GM23338 (cell line): Measurements from ENCODE around the gene SNAP25. TPM values are rescaled to one million over a fixed set of nuclear protein-coding genes. Genes with fewer than 3 reads are reported as not detected.

Experiments used
- ATAC-seq: fragments of 200-7000 bp; cut with Tn5 transposase; 3 replicates; pipeline ENCODE4 v1.9.1; 2020
- DNase-seq: peaks from one replicate; pipeline ENCODE4 v3.0.0-alpha.2; 2015; ENCODE audit warnings: low spot score
- H2AFZ ChIP-seq: fragments of 200-600 bp; sonication (generic); 2 replicates; pipeline ENCODE4 v1.8.0; 2016; ENCODE audit warnings: antibody characterized with exemption, mild to moderate bottlenecking, moderate library complexity
- H3F3A ChIP-seq: fragments of 200-600 bp; sonication (generic); replicated peaks from 2 replicates; pipeline ENCODE4 v1.8.0; 2017; ENCODE audit warnings: antibody characterized with exemption, mixed run types, low read depth
- H3K27ac ChIP-seq: fragments of 200-600 bp; sonication (generic); 2 replicates; pipeline ENCODE4 v1.6.1; 2016; ENCODE audit warnings: low read depth
- H3K27me3 ChIP-seq: fragments of 200-600 bp; sonication (generic); 2 replicates; pipeline ENCODE4 v1.8.0; 2016; ENCODE audit warnings: mild to moderate bottlenecking, mixed run types, moderate library complexity; ENCODE audit not compliant: insufficient read depth
- H3K36me3 ChIP-seq: fragments of 200-600 bp; sonication (generic); 2 replicates; pipeline ENCODE4 v1.8.0; 2016; ENCODE audit warnings: mild to moderate bottlenecking; ENCODE audit not compliant: insufficient read depth
- H3K4me1 ChIP-seq: fragments of 200-600 bp; sonication (generic); 2 replicates; pipeline ENCODE4 v1.8.0; 2016; ENCODE audit warnings: mild to moderate bottlenecking, moderate library complexity; ENCODE audit not compliant: insufficient read depth
- H3K4me2 ChIP-seq: fragments of 200-600 bp; sonication (generic); 2 replicates; pipeline ENCODE4 v1.7.1; 2017; ENCODE audit warnings: mixed run types
- H3K4me3 ChIP-seq: fragments of 200-600 bp; sonication (generic); 2 replicates; pipeline ENCODE4 v1.6.1; 2016; ENCODE audit warnings: mixed run types
- H3K79me2 ChIP-seq: fragments of 200-600 bp; sonication (generic); replicated peaks from 2 replicates; pipeline ENCODE4 v1.8.0; 2017; ENCODE audit warnings: mild to moderate bottlenecking; ENCODE audit not compliant: insufficient read depth
- H3K9me2 ChIP-seq: fragments of 200-600 bp; sonication (generic); 2 replicates; pipeline ENCODE4 v1.8.0; 2017; ENCODE audit not compliant: insufficient read depth
- H4K20me1 ChIP-seq: fragments of 200-600 bp; sonication (generic); replicated peaks from 2 replicates; pipeline ENCODE4 v1.8.0; 2017; ENCODE audit warnings: mild to moderate bottlenecking; ENCODE audit not compliant: insufficient read depth
- H3K27ac Mint-ChIP-seq: 2 replicates; pipeline ENCODE4 v1.8.0; 2020; ENCODE audit warnings: inconsistent platforms, mild to moderate bottlenecking, moderate library complexity, mixed read lengths
- H3K27me3 Mint-ChIP-seq: 3 replicates; pipeline ENCODE4 v1.8.0; 2022; ENCODE audit warnings: low read depth, mild to moderate bottlenecking, moderate library complexity, mixed read lengths, inconsistent platforms; ENCODE audit not compliant: insufficient read depth, poor library complexity
- H3K36me3 Mint-ChIP-seq: 3 replicates; pipeline ENCODE4 v1.8.0; 2021; ENCODE audit warnings: low read depth, mild to moderate bottlenecking, inconsistent platforms, moderate library complexity, mixed read lengths
- H3K4me1 Mint-ChIP-seq: 3 replicates; pipeline ENCODE4 v1.8.0; 2020; ENCODE audit warnings: mild to moderate bottlenecking, inconsistent platforms, mixed read lengths
- H3K4me3 Mint-ChIP-seq: 3 replicates; pipeline ENCODE4 v1.8.0; 2021; ENCODE audit warnings: moderate library complexity, mild to moderate bottlenecking, inconsistent platforms, mixed read lengths
- H3K9me3 Mint-ChIP-seq: 3 replicates; pipeline ENCODE4 v1.8.0; 2020; ENCODE audit warnings: moderate library complexity, mild to moderate bottlenecking, inconsistent platforms, mixed read lengths
- CREB1 ChIP-seq: fragments of 250-450 bp; sonication (Bioruptor Pico); IDR thresholded peaks from 2 replicates; pipeline ENCODE4 v1.5.0; 2020; ENCODE audit warnings: low read depth, mild to moderate bottlenecking, moderate library complexity
- CTCF ChIP-seq, 2 experiments: fragments of 200-600 bp in 1 of 2; sonication (generic) in 1 of 2; conservative IDR thresholded peaks; 2 replicates each; pipeline versions ENCODE4 v1.5.1 to v1.6.1; 2016 to 2017; ENCODE audit warnings: antibody characterized with exemption in 2 of 2, low read depth in 2 of 2, mild to moderate bottlenecking in 2 of 2, moderate library complexity in 1 of 2
- ETS1 ChIP-seq: IDR thresholded peaks from 2 replicates; pipeline ENCODE4 v1.6.1; 2016; ENCODE audit warnings: antibody characterized with exemption
- EZH2 ChIP-seq: fragments of 200-600 bp; sonication (generic); IDR thresholded peaks from one replicate; pipeline ENCODE4 v1.8.0; 2017; ENCODE audit warnings: antibody characterized with exemption, mild to moderate bottlenecking, low read depth; ENCODE audit not compliant: unreplicated experiment
- EZH2phosphoT487 ChIP-seq: fragments of 200-600 bp; sonication (generic); IDR thresholded peaks from one replicate; pipeline ENCODE4 v1.8.1; 2018; ENCODE audit warnings: antibody characterized with exemption; ENCODE audit not compliant: unreplicated experiment
- JUNB ChIP-seq: IDR thresholded peaks from one replicate; pipeline ENCODE4 v1.6.1; 2016; ENCODE audit warnings: antibody characterized with exemption; ENCODE audit not compliant: unreplicated experiment
- NANOG ChIP-seq: IDR thresholded peaks from 2 replicates; pipeline ENCODE4 v1.6.1; 2016; ENCODE audit warnings: antibody characterized with exemption, borderline replicate concordance
- POLR2AphosphoS5 ChIP-seq: IDR thresholded peaks from 2 replicates; pipeline ENCODE4 v1.6.1; 2016; ENCODE audit warnings: antibody characterized with exemption, low read depth
- REST ChIP-seq: IDR thresholded peaks from one replicate; pipeline ENCODE4 v1.6.1; 2018; ENCODE audit warnings: antibody characterized with exemption; ENCODE audit not compliant: unreplicated experiment
- STAT1 ChIP-seq: IDR thresholded peaks from one replicate; pipeline ENCODE4 v1.6.1; 2016; ENCODE audit warnings: antibody characterized with exemption; ENCODE audit not compliant: unreplicated experiment
- ZNF114 ChIP-seq: fragments of 250-450 bp; sonication (Bioruptor Pico); IDR thresholded peaks from 2 replicates; pipeline ENCODE4 v1.5.0; 2020; ENCODE audit warnings: mild to moderate bottlenecking, moderate library complexity
- ZNF331 ChIP-seq: fragments of 250-450 bp; sonication (Bioruptor Pico); IDR thresholded peaks from 2 replicates; pipeline ENCODE4 v1.5.0; 2020; ENCODE audit warnings: low read depth, mild to moderate bottlenecking, moderate library complexity
- polyA plus RNA-seq: library from polyadenylated mRNA; unstranded; fragments of >200 nt; fragmentation: Nextera tagmentation; extraction: Ambion mirVana; gene quantifications from 2 replicates; pipeline ENCODE4 v1.2.1, GENCODE V29; 2016
- total RNA-seq: library from RNA; depleted of rRNA; stranded (reverse); fragments of >200 nt; shearing (Covaris generic); gene quantifications from 2 replicates; pipeline ENCODE4 v1.2.3, GENCODE V29; 2014
- TF ChIP-seq, protein P1 (sequence below): fragments of 250-450 bp; sonication (Bioruptor Pico); IDR thresholded peaks from 2 replicates; pipeline ENCODE4 v1.5.0; 2020; ENCODE audit warnings: mild to moderate bottlenecking, moderate library complexity

SNAP25 gene
- total and polyA plus RNA-seq, 2 experiments from 2014 or later, result 0.82 to 1.3 TPM

GRCh38 chr20:10253780-10254179 is 35.1 kb downstream of the SNAP25 start:
- Histone ChIP-seq H3K9me2 (peaks cover 4% of the 10 kb centered on the region; the same call in 1 of the 2 replicates), H3F3A (no peaks in the 10 kb centered on the region), H3K4me1 (peaks cover 27% of the 10 kb centered on the region), H3K4me2 (no peak overlapping the region), H2AFZ (no peak overlapping the region), H3K4me3 (no peak overlapping the region), H3K79me2 (no peaks in the 10 kb centered on the region), H3K27ac (no peak overlapping the region), H3K36me3 (no peaks in the 10 kb centered on the region), H4K20me1 (no peaks in the 10 kb centered on the region), H3K27me3 (no peaks in the 10 kb centered on the region)
- Mint-ChIP-seq H3K4me1 (peaks cover 28% of the 10 kb centered on the region), H3K36me3 (no peaks in the 10 kb centered on the region), H3K9me3 (no peaks in the 10 kb centered on the region), H3K27ac (no peak overlapping the region), H3K27me3 (peaks cover 2% of the 10 kb centered on the region), H3K4me3 (no peak overlapping the region)
- TF ChIP-seq, protein P1, sequence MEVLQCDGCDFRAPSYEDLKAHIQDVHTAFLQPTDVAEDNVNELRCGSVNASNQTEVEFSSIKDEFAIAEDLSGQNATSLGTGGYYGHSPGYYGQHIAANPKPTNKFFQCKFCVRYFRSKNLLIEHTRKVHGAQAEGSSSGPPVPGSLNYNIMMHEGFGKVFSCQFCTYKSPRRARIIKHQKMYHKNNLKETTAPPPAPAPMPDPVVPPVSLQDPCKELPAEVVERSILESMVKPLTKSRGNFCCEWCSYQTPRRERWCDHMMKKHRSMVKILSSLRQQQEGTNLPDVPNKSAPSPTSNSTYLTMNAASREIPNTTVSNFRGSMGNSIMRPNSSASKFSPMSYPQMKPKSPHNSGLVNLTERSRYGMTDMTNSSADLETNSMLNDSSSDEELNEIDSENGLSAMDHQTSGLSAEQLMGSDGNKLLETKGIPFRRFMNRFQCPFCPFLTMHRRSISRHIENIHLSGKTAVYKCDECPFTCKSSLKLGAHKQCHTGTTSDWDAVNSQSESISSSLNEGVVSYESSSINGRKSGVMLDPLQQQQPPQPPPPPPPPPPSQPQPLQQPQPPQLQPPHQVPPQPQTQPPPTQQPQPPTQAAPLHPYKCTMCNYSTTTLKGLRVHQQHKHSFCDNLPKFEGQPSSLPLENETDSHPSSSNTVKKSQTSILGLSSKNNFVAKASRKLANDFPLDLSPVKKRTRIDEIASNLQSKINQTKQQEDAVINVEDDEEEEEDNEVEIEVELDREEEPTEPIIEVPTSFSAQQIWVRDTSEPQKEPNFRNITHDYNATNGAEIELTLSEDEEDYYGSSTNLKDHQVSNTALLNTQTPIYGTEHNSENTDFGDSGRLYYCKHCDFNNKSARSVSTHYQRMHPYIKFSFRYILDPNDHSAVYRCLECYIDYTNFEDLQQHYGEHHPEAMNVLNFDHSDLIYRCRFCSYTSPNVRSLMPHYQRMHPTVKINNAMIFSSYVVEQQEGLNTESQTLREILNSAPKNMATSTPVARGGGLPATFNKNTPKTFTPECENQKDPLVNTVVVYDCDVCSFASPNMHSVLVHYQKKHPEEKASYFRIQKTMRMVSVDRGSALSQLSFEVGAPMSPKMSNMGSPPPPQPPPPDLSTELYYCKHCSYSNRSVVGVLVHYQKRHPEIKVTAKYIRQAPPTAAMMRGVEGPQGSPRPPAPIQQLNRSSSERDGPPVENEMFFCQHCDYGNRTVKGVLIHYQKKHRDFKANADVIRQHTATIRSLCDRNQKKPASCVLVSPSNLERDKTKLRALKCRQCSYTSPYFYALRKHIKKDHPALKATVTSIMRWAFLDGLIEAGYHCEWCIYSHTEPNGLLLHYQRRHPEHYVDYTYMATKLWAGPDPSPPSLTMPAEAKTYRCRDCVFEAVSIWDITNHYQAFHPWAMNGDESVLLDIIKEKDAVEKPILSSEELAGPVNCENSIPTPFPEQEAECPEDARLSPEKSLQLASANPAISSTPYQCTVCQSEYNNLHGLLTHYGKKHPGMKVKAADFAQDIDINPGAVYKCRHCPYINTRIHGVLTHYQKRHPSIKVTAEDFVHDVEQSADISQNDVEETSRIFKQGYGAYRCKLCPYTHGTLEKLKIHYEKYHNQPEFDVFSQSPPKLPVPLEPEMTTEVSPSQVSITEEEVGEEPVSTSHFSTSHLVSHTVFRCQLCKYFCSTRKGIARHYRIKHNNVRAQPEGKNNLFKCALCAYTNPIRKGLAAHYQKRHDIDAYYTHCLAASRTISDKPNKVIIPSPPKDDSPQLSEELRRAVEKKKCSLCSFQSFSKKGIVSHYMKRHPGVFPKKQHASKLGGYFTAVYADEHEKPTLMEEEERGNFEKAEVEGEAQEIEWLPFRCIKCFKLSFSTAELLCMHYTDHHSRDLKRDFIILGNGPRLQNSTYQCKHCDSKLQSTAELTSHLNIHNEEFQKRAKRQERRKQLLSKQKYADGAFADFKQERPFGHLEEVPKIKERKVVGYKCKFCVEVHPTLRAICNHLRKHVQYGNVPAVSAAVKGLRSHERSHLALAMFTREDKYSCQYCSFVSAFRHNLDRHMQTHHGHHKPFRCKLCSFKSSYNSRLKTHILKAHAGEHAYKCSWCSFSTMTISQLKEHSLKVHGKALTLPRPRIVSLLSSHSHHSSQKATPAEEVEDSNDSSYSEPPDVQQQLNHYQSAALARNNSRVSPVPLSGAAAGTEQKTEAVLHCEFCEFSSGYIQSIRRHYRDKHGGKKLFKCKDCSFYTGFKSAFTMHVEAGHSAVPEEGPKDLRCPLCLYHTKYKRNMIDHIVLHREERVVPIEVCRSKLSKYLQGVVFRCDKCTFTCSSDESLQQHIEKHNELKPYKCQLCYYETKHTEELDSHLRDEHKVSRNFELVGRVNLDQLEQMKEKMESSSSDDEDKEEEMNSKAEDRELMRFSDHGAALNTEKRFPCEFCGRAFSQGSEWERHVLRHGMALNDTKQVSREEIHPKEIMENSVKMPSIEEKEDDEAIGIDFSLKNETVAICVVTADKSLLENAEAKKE, result no peak
- TF ChIP-seq REST (no peak), ZNF114 (CRISPR knock-in tag) (no peak), CREB1 (CRISPR knock-in tag) (no peak), STAT1 (no peak), EZH2phosphoT487 (no peak), ETS1 (no peak), NANOG (no peak), EZH2 (no peak), CTCF (conservative IDR thresholded peaks at IDR 0.05; ENCODE audit: low read depth in 2 of 2) (no peak), ZNF331 (CRISPR knock-in tag) (no peak), JUNB (no peak), POLR2AphosphoS5 (no peak)
- ATAC-seq, result no peak
- DNase-seq, result no peak
